GM23248 (cell line): ENCODE measurements around the gene KRTAP12-2. TPM values are rescaled to one million over a fixed set of nuclear protein-coding genes. Genes with fewer than 3 reads are reported as not detected.

ENCODE experiments used
- DNase-seq: peaks from one replicate; pipeline ENCODE4 v3.0.0-alpha.2; 2015
- H2AFZ ChIP-seq: fragments of 200-600 bp; sonication (generic); 2 replicates; pipeline ENCODE4 v1.6.1; 2016; ENCODE audit warnings: antibody characterized with exemption
- H3F3A ChIP-seq: fragments of 200-600 bp; sonication (generic); 2 replicates; pipeline ENCODE4 v1.6.1; 2016; ENCODE audit warnings: mild to moderate bottlenecking, antibody characterized with exemption, mixed run types; ENCODE audit not compliant: insufficient read depth
- H3K27ac ChIP-seq: fragments of 200-600 bp; sonication (generic); 2 replicates; pipeline ENCODE4 v1.5.1; 2016; ENCODE audit warnings: mild to moderate bottlenecking
- H3K27me3 ChIP-seq: fragments of 200-600 bp; sonication (generic); replicated peaks from 2 replicates; pipeline ENCODE4 v1.6.1; 2016; ENCODE audit warnings: mild to moderate bottlenecking; ENCODE audit not compliant: insufficient read depth
- H3K36me3 ChIP-seq: fragments of 200-600 bp; sonication (generic); 2 replicates; pipeline ENCODE4 v1.6.1; 2016; ENCODE audit warnings: low read depth, mild to moderate bottlenecking
- H3K4me1 ChIP-seq: fragments of 200-600 bp; sonication (generic); 2 replicates; pipeline ENCODE4 v1.6.1; 2016; ENCODE audit warnings: mild to moderate bottlenecking; ENCODE audit not compliant: insufficient read depth
- H3K4me2 ChIP-seq: fragments of 200-600 bp; sonication (generic); one replicate; pipeline ENCODE4 v1.6.1; 2016; ENCODE audit warnings: mild to moderate bottlenecking; ENCODE audit not compliant: unreplicated experiment
- H3K4me3 ChIP-seq: fragments of 200-600 bp; sonication (generic); 2 replicates; pipeline ENCODE4 v1.5.1; 2016; ENCODE audit warnings: mild to moderate bottlenecking
- H3K79me2 ChIP-seq: fragments of 200-600 bp; sonication (generic); 2 replicates; pipeline ENCODE4 v1.6.1; 2016; ENCODE audit warnings: mild to moderate bottlenecking; ENCODE audit not compliant: insufficient read depth
- H3K9ac ChIP-seq: fragments of 200-600 bp; sonication (generic); 2 replicates; pipeline ENCODE4 v1.6.1; 2016; ENCODE audit warnings: mild to moderate bottlenecking
- H3K9me2 ChIP-seq: fragments of 200-600 bp; sonication (generic); 2 replicates; pipeline ENCODE4 v1.6.1; 2016; ENCODE audit warnings: mixed run types, mild to moderate bottlenecking, moderate library complexity; ENCODE audit not compliant: insufficient read depth
- H3K9me3 ChIP-seq: fragments of 200-600 bp; sonication (generic); one replicate; pipeline ENCODE4 v1.6.1; 2017; ENCODE audit warnings: low read depth
- H4K20me1 ChIP-seq: fragments of 200-600 bp; sonication (generic); 2 replicates; pipeline ENCODE4 v1.6.0; 2016; ENCODE audit not compliant: insufficient read depth
- EZH2 ChIP-seq: fragments of 200-600 bp; sonication (generic); IDR thresholded peaks from 2 replicates; pipeline ENCODE4 v1.6.1; 2018; ENCODE audit warnings: antibody characterized with exemption, mild to moderate bottlenecking; ENCODE audit not compliant: insufficient read depth, poor library complexity, severe bottlenecking
- EZH2phosphoT487 ChIP-seq: fragments of 200-600 bp; sonication (generic); IDR thresholded peaks from 2 replicates; pipeline ENCODE4 v1.6.1; 2018; ENCODE audit warnings: antibody characterized with exemption, moderate library complexity, mild to moderate bottlenecking, low read depth; ENCODE audit not compliant: insufficient read depth
- WGBS, 2 experiments: methylation state at CpG; one replicate each; pipeline ENCODE4 v1.1.6; 2015 to 2017; ENCODE audit warnings: low lambda C conversion rate in 2 of 2, low coverage in 1 of 2; ENCODE audit errors: missing lambda C conversion rate in 2 of 2; 5-methylcytosine and 5-hydroxymethylcytosine counted together
- in situ Hi-C: fragments of 300-500 bp; cut with MboI; formaldehyde crosslinking; loops from 2 replicates; pipeline ENCODE4 v1.15.0; 2020
- polyA plus RNA-seq: library from polyadenylated mRNA; unstranded; fragments of >200 nt; fragmentation: Nextera tagmentation; extraction: Ambion mirVana; gene quantifications from 2 replicates; pipeline ENCODE4 v1.2.1, GENCODE V29; 2016
- total RNA-seq: library from RNA; depleted of rRNA; stranded (reverse); fragments of >200 nt; shearing (Covaris generic); gene quantifications from 2 replicates; pipeline ENCODE4 v1.2.3, GENCODE V29; 2014

The KRTAP12-2 gene
- total and polyA plus RNA-seq, 2 experiments from 2014 or later, result not detected

DNA sequence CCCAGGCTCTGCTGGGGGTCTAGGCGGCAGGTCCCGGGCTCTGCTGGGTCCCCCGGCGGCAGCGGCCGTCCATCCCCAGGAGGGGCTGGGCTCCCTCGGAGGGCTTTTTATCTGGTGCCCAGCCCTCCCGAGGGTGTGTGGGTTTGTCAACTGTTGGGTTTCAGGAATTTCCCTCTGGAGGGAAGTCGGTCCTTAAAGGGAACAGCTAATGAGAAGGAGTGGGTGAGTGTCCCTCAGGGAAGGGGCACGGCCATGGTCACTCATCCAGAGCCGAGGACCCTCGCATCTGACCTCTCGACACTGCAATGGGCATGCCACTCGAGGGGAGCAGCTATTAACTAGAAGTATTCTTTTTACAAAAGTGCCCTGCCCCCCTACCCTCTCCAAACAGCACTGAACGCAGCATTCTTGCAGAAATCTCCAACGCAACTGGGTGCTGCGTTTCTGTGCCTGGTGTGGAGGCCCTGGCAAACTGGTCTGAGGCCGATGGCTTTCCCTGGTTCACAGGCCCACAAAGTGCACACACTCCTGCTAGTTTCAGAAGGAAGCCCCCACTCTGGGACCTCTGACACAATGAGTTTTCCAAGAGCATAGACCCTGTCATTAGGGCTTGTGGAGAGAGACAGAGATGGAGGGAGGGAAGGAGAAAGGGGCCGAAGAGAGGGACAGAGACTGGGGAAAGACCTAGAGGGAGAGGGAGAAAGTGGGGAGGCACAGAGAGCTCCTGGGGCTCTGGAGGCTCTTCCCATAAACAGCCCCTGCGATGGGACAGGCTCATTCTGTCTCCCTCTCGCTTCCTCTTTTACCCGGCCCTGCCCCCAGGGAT, 45.7 kb upstream of the KRTAP12-2 start:
- Histone ChIP-seq H3K9me2 (no peaks in the 10 kb centered on the region), H3F3A (no peaks in the 10 kb centered on the region), H4K20me1 (no peaks in the 10 kb centered on the region), H3K4me1 (no peaks in the 10 kb centered on the region), H3K27me3 (peaks cover 82% of the 10 kb centered on the region), H3K9me3 (no peaks in the 10 kb centered on the region), H3K4me3 (no peak overlapping the region), H3K9ac (no peak overlapping the region), H3K4me2 (no peak overlapping the region), H3K79me2 (no peaks in the 10 kb centered on the region), H2AFZ (no peak overlapping the region), H3K36me3 (no peaks in the 10 kb centered on the region), H3K27ac (no peak overlapping the region)
- peak; percentile 28; the same call in 1 of the 2 replicates for TF ChIP-seq EZH2phosphoT487
- TF ChIP-seq EZH2, result peak; percentile 62
- no peak for DNase-seq
- 10 to 16% methylated on average over 18 to 22 of the region's 22 CpGs for WGBS, 2 experiments
- in situ Hi-C loops, result no loop called here

DNA sequence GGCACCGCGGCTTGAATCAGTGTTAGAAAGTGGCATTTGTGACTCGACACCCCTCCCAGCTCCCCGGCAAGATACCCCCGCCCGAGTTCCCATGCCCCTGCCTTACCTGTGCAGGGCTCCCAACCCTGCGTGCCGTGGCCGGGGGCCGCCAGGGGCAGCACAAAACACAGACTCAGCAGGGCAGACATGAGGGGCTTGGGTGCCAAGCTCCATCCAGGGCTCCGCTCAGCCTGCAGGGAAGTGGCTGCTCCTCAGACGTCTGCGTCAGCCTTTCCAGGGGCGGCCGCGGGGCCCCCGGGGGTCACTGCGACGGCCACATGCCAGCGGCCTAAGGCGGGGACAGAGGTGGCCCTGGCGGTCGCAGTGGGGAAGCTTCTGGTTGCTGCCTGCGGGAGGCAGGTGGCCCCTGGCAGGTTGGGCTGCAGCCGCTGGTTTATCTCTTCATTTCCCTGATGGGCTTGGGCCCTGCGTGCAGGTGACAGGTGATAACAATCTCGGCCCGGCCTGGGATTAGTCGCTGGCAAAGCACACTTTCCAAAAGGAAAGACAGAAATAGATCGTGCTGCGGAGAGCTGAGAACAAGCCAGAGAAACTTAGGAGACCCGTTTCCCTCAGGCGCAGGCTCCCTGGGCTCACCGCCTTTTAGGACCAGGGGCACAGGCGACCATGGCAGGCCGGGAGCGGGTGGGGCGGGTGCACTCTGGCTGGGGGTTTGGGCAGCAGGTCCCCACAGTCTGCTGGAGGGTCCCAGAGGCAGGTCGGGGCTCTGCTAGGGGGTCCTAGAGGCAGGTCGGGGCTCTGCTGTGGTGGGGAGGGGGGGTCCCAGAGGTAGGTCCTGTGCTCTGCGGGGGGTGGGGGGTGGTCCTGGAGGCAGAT, 44.8 kb upstream of the KRTAP12-2 start, which contains the start of gene TSPEAR:
TSPEAR (minus strand) TSS at position 246 of the 876 bp plus-strand sequence; CDS start at position 188, 58 bp downstream.
- H3K27ac ChIP-seq, result no peak within 1 kb of the TSS
- no peak within 1 kb of the TSS for H3K4me3 ChIP-seq
- in situ Hi-C loops, result no loop called here
- H3K79me2 ChIP-seq, result no peaks in the 10 kb centered on the region
- no peak within 1 kb of the TSS for H3K9ac ChIP-seq
- no peaks in the 10 kb centered on the region for H3F3A ChIP-seq
- TF ChIP-seq EZH2, result no peak
- TF ChIP-seq EZH2phosphoT487, result no peak; the same call in 1 of the 2 replicates
- H3K9me3 ChIP-seq, result no peaks in the 10 kb centered on the region
- no peaks in the 10 kb centered on the region for H3K4me1 ChIP-seq
- H3K36me3 ChIP-seq, result no peaks in the 10 kb centered on the region
- DNase-seq, result no peak
- 2 to 3% methylated on average over 38 to 41 of the region's 41 CpGs for WGBS, 2 experiments
- no peak within 1 kb of the TSS for H2AFZ ChIP-seq
- no peak within 1 kb of the TSS for H3K4me2 ChIP-seq
- H4K20me1 ChIP-seq, result no peaks in the 10 kb centered on the region
- peaks cover 79% of the 10 kb centered on the region for H3K27me3 ChIP-seq
- no peaks in the 10 kb centered on the region for H3K9me2 ChIP-seq

DNA sequence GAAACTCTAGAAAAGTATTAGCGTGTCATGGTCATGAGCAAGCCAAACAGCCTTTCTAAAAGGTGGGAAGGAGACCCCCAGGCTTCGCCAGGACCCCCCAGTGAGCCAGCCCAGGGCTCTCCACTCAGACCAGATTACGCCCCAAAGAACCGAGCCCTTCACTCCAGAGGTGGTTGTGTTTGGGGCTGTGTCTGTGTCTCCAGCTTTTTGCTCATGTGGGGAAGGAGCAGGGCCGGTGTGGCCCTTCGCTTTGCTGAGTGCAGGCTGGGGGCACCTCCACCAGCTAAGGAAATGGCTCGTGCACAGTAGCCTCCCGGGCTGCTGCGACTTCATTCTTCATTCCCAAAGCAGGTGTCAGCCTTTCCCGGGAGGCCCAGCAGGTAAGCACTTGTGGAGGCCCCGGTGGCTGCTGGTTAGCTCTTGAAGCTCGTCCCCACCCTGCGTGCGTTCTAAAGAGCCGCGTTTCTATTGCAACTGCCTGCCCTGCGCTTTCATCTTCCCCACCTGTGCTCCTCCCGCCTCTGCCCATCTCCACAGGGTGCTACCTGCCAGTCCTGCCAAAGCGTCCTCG, 44.1 kb upstream of the KRTAP12-2 start:
- no peak for DNase-seq
- H3K4me2 ChIP-seq, result no peak overlapping the region
- H3K4me1 ChIP-seq, result no peaks in the 10 kb centered on the region
- H3K9me3 ChIP-seq, result no peaks in the 10 kb centered on the region
- H3F3A ChIP-seq, result no peaks in the 10 kb centered on the region
- 2 to 3% methylated on average over 18 to 20 of the region's 20 CpGs for WGBS, 2 experiments
- in situ Hi-C loops, result no loop called here
- no peak overlapping the region for H3K4me3 ChIP-seq
- no peak overlapping the region for H3K9ac ChIP-seq
- no peak overlapping the region for H3K27ac ChIP-seq
- no peaks in the 10 kb centered on the region for H3K36me3 ChIP-seq
- H3K79me2 ChIP-seq, result no peaks in the 10 kb centered on the region
- H3K27me3 ChIP-seq, result peaks cover 86% of the 10 kb centered on the region
- no peaks in the 10 kb centered on the region for H3K9me2 ChIP-seq
- no peaks in the 10 kb centered on the region for H4K20me1 ChIP-seq
- no peak for TF ChIP-seq EZH2phosphoT487
- no peak for TF ChIP-seq EZH2
- H2AFZ ChIP-seq, result no peak overlapping the region

DNA sequence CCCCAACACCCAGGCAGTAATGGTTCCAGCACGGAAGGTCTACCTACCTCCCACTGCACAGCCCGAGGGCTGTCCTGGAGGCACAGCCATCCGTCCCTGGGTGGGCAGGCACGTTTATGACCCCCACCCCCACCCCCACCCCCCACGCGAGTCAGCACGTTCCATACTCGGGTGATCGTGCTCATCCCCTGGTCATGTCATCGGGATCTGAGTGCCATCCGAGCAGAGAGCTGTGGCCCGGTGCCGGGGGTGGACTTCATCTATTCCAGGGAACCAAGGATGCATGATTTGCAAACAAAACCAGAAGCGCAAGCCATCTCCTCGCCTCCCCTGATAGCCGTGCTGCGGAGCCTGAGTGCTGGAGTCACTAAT, 43.6 kb upstream of the KRTAP12-2 start:
- Histone ChIP-seq H3K4me2 (no peak overlapping the region), H3K9me3 (no peaks in the 10 kb centered on the region), H3F3A (no peaks in the 10 kb centered on the region), H3K9me2 (no peaks in the 10 kb centered on the region), H3K79me2 (no peaks in the 10 kb centered on the region), H3K4me3 (no peak overlapping the region), H3K36me3 (no peaks in the 10 kb centered on the region), H3K9ac (no peak overlapping the region), H3K27me3 (peaks cover 80% of the 10 kb centered on the region), H2AFZ (no peak overlapping the region), H4K20me1 (no peaks in the 10 kb centered on the region), H3K4me1 (no peaks in the 10 kb centered on the region), H3K27ac (no peak overlapping the region)
- in situ Hi-C loops, result no loop called here
- no peak for DNase-seq
- TF ChIP-seq EZH2 (no peak), EZH2phosphoT487 (no peak)
- WGBS, 2 experiments, result 4% methylated on average over 15 to 16 of the region's 17 CpGs
